GM21723 (cell line): ENCODE results near the gene GORASP2.

ENCODE experiments used
- ATAC-seq: cut with Tn5 transposase; IDR thresholded peaks from one replicate; pipeline ENCODE4 v1.9.1; 2021; ENCODE audit warnings: mild to moderate bottlenecking, moderate library complexity; ENCODE audit not compliant: unreplicated experiment

GORASP2 gene

GRCh38 chr2:170922634-170923494 lies 6.2 kb upstream of the GORASP2 start:
- ATAC-seq: no peak

GRCh38 chr2:170923799-170924198 lies 5.3 kb upstream of the GORASP2 start:
- no peak for ATAC-seq

GRCh38 chr2:170924969-170925368 lies 4.1 kb upstream of the GORASP2 start:
- no peak for ATAC-seq

- ATAC-seq: no peak
Measured at GRCh38 chr2:170925923-170926322, 3.1 kb upstream of the GORASP2 start.

GRCh38 chr2:170926743-170927297 lies 2.2 kb upstream of the GORASP2 start:
- no peak for ATAC-seq

GRCh38 chr2:170928036-170928823 lies 823 bp upstream of the GORASP2 start:
- ATAC-seq: no peak

GRCh38 chr2:170929686-170930050 lies 615 bp downstream of the GORASP2 start:
- ATAC-seq: peak; percentile 20

- ATAC-seq: peak; percentile 31
Measured at GRCh38 chr2:170930131-170930990, 1.3 kb downstream of the GORASP2 start.

GRCh38 chr2:170930991-170931266 lies 1.9 kb downstream of the GORASP2 start:
- no peak for ATAC-seq

- ATAC-seq: no peak
Measured at GRCh38 chr2:170932166-170932565, 3.1 kb downstream of the GORASP2 start.

GRCh38 chr2:170932948-170933347 lies 3.9 kb downstream of the GORASP2 start:
- ATAC-seq: no peak

- ATAC-seq: no peak
Measured at GRCh38 chr2:170937709-170938379, 8.8 kb downstream of the GORASP2 start.

GRCh38 chr2:170940066-170940465 lies 11.0 kb downstream of the GORASP2 start:
- no peak for ATAC-seq

- ATAC-seq: no peak
Measured at GRCh38 chr2:170942615-170943014, 13.6 kb downstream of the GORASP2 start.

GRCh38 chr2:170943041-170943440 lies 14.0 kb downstream of the GORASP2 start:
- ATAC-seq: no peak

- no peak for ATAC-seq
Measured at GRCh38 chr2:170943596-170943995, 14.5 kb downstream of the GORASP2 start.

- ATAC-seq: no peak
Measured at GRCh38 chr2:170944545-170944944, 15.5 kb downstream of the GORASP2 start.

GRCh38 chr2:170949415-170949814 lies 20.4 kb downstream of the GORASP2 start:
- no peak for ATAC-seq

GRCh38 chr2:170950221-170950761 lies 21.2 kb downstream of the GORASP2 start:
- peak; percentile 86 for ATAC-seq

GRCh38 chr2:170953941-170954340 lies 24.9 kb downstream of the GORASP2 start:
- ATAC-seq: no peak
